Measurements from ENCODE around the gene GABRB2.
A peak's percentile ranks its signal among the peaks of the same experiment; 100 is the strongest.

GABRB2 gene

DNA sequence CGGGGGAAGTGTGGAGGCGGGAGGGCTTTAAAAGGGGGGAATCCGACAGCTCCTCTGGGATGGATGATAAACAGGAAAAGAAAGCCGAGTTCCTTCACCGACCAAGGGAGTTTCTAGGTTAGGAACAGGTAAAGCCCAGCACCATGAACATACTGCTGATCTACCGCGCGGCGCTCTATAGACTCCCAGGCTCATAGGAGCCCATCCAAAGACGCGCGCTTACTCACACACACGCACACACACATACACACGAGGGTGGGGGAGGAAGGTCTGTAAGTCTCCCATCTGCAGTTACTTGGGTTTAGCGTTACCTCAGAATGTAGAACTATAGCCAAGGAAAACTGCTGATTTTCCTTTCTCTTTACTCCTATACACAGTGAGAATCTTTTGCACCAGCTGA lies 2.6 kb upstream of the GABRB2 start:
- TF ChIP-seq GABPA (IDR thresholded peaks at IDR 0.05; ENCODE audit: low read depth) (no peak), CTCF (IDR thresholded peaks at IDR 0.05; ENCODE audit: insufficient read depth, low read length) (no peak), POLR2AphosphoS5 (IDR thresholded peaks at IDR 0.05; ENCODE audit: low read depth) (no peak), SPI1 (IDR thresholded peaks at IDR 0.05; ENCODE audit: borderline replicate concordance, low read depth) (no peak)
- Histone ChIP-seq H3K4me3 (replicated peaks; ENCODE audit: insufficient read depth, low read length) (no peak overlapping the region), H3K27ac (replicated peaks) (no peak overlapping the region), H3K27me3 (ENCODE audit: insufficient read depth, poor library complexity, severe bottlenecking) (peaks cover 19% of the 10 kb centered on the region)
- DNase-seq (ENCODE audit: low read depth in 1 of 2, low spot score in 1 of 2) = no peak

DNA sequence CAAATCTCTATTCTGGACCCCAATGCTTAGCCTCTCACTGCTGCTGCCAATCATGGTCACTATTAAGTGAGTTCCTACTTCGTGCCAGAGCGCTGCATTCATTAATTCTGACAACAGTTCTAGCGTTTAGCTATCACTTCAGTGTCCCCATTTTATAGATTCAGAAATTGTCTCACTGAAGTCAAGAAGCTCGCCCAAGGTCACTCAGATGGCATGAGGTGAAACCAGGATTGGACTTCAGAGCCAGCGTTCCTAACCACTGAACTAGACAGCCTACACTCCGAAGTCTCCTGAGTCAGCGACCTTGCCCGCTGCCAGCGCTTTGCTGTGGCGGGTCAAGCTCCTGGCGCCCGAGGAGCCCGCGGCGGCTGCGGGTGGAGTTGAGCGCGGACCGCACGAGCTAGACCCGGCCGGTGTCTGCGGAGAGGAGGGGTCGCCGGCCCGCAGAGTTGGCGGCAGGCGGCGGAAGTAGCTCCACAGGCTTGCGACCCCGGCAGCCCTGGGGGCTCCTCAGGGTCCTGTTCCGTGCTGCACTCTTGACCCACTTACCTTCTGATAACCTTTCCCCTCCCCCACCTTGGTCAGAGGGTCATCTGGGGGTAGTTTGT lies 2.1 kb upstream of the GABRB2 start:
- no peak for TF ChIP-seq CTCF (IDR thresholded peaks at IDR 0.05; ENCODE audit: insufficient read depth, low read length)
- no peak for TF ChIP-seq POLR2AphosphoS5 (IDR thresholded peaks at IDR 0.05; ENCODE audit: low read depth)
- TF ChIP-seq, protein P1, sequence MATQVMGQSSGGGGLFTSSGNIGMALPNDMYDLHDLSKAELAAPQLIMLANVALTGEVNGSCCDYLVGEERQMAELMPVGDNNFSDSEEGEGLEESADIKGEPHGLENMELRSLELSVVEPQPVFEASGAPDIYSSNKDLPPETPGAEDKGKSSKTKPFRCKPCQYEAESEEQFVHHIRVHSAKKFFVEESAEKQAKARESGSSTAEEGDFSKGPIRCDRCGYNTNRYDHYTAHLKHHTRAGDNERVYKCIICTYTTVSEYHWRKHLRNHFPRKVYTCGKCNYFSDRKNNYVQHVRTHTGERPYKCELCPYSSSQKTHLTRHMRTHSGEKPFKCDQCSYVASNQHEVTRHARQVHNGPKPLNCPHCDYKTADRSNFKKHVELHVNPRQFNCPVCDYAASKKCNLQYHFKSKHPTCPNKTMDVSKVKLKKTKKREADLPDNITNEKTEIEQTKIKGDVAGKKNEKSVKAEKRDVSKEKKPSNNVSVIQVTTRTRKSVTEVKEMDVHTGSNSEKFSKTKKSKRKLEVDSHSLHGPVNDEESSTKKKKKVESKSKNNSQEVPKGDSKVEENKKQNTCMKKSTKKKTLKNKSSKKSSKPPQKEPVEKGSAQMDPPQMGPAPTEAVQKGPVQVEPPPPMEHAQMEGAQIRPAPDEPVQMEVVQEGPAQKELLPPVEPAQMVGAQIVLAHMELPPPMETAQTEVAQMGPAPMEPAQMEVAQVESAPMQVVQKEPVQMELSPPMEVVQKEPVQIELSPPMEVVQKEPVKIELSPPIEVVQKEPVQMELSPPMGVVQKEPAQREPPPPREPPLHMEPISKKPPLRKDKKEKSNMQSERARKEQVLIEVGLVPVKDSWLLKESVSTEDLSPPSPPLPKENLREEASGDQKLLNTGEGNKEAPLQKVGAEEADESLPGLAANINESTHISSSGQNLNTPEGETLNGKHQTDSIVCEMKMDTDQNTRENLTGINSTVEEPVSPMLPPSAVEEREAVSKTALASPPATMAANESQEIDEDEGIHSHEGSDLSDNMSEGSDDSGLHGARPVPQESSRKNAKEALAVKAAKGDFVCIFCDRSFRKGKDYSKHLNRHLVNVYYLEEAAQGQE (IDR thresholded peaks at IDR 0.05; ENCODE audit: insufficient replicate concordance, low read depth) = no peak
- TF ChIP-seq GABPA (IDR thresholded peaks at IDR 0.05; ENCODE audit: low read depth) = no peak
- TF ChIP-seq SPI1 (IDR thresholded peaks at IDR 0.05; ENCODE audit: borderline replicate concordance, low read depth) = no peak
- H3K27me3 ChIP-seq (ENCODE audit: insufficient read depth, poor library complexity, severe bottlenecking) = peaks cover 19% of the 10 kb centered on the region
- no peak for DNase-seq (ENCODE audit: low read depth in 1 of 2, low spot score in 1 of 2)
- no peak overlapping the region for H3K4me3 ChIP-seq (replicated peaks; ENCODE audit: insufficient read depth, low read length)
- no peak overlapping the region for H3K27ac ChIP-seq (replicated peaks)

DNA sequence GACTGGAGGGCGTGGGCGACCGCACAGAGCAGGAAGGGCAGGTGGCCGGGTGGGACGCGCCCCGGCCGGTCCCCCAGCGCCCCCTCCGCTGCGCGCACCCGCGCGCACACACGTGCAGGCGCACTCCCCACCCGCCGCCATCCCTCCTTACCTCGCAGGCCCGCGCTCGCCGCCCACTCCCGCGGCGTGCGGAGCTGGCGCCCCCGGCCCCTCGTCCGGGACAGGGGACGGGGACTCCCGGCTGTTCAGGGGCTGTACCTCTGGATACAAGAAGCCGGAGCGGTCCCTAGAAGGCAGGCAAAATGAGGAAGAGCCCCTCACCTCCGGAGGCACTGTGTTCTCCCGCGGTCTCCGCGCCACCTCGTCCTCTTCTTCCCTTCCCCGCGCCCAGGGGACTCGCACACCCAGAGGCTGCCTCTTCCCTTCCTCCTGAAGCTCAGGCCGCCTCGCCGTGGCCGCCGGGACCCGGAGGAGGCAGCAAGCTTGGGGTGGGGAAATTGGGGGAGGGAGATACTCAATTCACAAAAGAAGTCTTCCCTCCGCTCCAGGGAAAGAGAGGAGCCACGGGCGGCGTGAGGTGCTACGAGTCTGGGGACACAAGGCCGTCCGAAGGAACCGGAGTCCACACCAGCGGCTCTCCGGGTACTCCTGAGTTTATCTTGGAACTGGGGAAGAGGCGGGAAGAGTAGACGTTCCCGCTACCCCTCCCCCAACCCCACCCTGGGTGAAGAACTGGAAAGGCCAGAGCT lies 1.4 kb upstream of the GABRB2 start:
- Histone ChIP-seq H3K4me3 (replicated peaks; ENCODE audit: insufficient read depth, low read length) (peak overlapping the region; percentile 52), H3K27me3 (ENCODE audit: insufficient read depth, poor library complexity, severe bottlenecking) (peaks cover 19% of the 10 kb centered on the region), H3K27ac (replicated peaks) (no peak overlapping the region)
- DNase-seq (ENCODE audit: low read depth in 1 of 2, low spot score in 1 of 2) = peak in 1 of 2 experiments; percentile 13
- TF ChIP-seq SPI1 (IDR thresholded peaks at IDR 0.05; ENCODE audit: borderline replicate concordance, low read depth) (peak; percentile 36; the same call in 1 of the 2 replicates), POLR2AphosphoS5 (IDR thresholded peaks at IDR 0.05; ENCODE audit: low read depth) (no peak)

DNA sequence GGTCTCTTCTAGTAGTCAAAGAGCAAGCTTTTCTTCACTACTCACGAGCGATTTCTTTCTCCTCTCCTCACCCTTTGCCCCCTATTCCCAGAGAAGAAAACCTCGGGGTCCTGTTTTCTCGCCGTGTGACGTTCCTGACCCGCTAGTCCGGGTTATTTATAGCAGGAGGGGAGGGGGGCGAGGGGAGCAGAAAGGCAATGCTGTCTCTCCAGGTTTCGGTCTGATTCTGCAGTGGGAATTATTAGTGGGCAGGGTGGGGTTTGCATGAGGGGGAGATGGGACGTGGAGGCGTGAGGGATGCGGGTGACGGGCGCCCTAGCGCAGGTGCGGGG lies 847 bp upstream of the GABRB2 start:
- TF ChIP-seq POLR2AphosphoS5 (IDR thresholded peaks at IDR 0.05; ENCODE audit: low read depth) (no peak), CTCF (IDR thresholded peaks at IDR 0.05; ENCODE audit: insufficient read depth, low read length) (no peak), GABPA (IDR thresholded peaks at IDR 0.05; ENCODE audit: low read depth) (no peak), SPI1 (IDR thresholded peaks at IDR 0.05; ENCODE audit: borderline replicate concordance, low read depth) (no peak)
- TF ChIP-seq, protein P1 (IDR thresholded peaks at IDR 0.05; ENCODE audit: insufficient replicate concordance, low read depth) = no peak
- H3K27me3 ChIP-seq (ENCODE audit: insufficient read depth, poor library complexity, severe bottlenecking) = peaks cover 19% of the 10 kb centered on the region
- H3K27ac ChIP-seq (replicated peaks) = no peak overlapping the region
- DNase-seq (ENCODE audit: low read depth in 1 of 2, low spot score in 1 of 2) = no peak
- peak overlapping the region; percentile 52 for H3K4me3 ChIP-seq (replicated peaks; ENCODE audit: insufficient read depth, low read length)
